Ramos (cell line): ENCODE measurements around the gene PP2D1.
"Not testable (repeated sequence)": the region's sequence is repeated elsewhere in the genome, so short reads cannot be mapped to it uniquely, and the experiment has no call there.

ENCODE experiments used
- in situ Hi-C: fragments of 300-500 bp; cut with MboI; formaldehyde crosslinking; loops from one replicate; pipeline ENCODE4 v1.14.3; 2022; ENCODE audit warnings: low sequenced_read_pairs; ENCODE audit not compliant: unreplicated experiment

The PP2D1 gene

DNA sequence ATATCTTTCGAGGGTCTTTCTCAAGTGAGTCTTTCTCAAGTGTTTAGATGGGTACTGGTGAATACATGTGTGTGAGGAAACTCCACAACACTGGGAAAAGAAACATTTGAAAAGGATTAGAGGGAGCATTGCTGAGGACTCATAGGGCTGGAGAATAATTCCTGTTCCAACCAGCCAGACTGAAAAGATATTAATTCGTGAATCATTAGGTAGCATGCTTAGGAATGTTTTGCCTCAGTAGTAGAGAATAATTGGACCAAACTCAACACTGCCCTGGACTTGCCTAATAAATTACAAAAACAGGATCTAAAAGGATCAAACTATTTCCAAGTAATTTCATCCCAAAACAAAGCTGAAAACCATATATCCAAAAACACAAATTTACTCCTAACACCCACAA, 17.3 kb downstream of the PP2D1 start:
- in situ Hi-C loops = no loop called here

DNA sequence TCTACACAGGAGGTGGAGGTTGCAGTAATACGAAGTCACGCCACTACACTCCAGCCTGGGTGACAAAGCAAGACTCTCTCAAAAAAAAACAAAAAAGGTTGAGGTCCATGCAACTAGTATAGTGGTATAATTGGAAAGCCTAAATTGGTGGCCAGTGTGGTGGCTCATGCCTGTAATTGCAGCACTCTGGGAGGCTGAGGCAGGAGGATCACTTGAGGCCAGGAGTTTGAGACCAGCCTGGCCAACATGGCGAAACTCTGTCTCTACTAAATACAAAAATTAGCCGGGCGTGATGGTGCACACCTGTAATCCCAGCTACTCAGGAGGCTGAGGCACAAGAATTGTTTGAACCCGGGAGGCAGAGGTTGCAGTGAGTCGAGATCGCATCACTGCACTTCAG, 23.2 kb downstream of the PP2D1 start:
- in situ Hi-C loops = not testable (repeated sequence)

DNA sequence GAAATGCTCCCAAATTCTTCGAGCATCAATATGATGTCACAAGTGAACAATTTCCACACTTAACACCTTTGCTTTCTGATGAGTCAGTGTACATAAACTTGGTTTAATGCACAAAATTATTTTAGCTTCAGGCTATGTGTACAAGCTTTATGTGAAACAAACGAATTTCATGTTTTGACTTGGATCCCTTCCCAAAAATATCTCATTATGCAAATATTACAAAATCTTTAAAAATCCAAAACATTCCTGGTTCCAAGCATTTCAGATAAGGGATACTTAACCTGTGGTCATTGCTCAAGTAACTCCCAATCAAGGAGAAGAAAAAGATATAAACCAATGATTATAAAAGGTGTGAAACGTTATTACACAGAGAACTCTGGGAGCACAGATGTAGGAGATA, 40.0 kb downstream of the PP2D1 start:
- in situ Hi-C loops = no loop called here

DNA sequence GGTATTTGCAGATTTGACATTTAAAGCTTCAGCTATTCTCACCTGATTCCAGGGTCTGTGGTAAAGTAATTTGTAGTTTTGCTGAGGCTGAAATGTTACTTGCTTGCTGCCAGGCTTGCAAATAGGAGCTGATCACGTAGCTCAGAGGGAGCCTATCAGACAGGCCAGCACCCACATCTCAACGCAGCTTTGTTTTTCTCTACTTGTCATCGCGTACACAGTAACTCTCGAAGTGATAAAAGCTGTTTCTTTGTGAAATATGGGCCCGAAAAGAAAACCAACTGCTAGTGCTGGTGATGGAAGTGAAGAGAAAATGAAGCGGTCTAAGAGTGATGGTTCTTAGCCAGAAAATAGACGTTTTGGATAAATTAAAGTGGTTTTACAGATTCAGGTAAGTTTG, 41.7 kb downstream of the PP2D1 start:
- in situ Hi-C loops = no loop called here

DNA sequence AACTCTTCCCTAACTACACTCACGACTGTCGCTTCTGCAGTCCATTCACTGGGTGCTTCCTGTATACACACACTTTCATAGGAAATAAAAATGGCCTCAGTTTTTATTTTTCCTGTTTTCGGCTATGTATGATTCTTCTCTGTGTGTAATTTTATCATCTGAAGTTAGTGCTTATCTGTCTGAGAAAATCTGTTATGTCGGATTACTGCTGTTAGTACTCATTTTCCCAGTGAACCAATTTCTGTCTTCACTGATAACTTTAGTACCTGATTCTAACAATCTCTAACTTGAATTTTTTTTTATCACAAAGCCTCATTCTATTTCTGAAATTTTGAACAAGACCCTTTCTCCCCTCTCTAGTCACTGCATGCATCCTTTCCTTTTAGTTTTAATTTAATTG, 44.3 kb downstream of the PP2D1 start:
- in situ Hi-C loops = no loop called here

DNA sequence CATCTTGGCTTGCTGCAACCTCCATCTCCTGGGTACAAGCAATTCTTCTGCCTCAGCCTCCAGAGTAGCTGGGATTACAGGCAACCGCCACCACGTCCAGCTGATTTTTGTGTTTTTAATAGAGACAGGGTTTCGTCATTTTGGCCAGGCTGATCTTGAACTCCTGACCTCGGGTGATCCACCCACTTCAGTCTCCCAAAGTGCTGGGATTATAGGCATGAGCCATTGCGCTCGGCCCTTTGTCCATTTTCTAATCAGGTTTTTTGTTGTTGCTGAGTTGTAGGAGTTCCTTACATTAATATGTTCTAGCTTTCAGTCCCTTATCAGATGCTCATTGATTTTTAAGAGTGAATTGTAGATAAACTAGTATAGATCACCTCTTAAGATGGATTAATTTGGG, 44.9 kb downstream of the PP2D1 start:
- in situ Hi-C loops = no loop called here

DNA sequence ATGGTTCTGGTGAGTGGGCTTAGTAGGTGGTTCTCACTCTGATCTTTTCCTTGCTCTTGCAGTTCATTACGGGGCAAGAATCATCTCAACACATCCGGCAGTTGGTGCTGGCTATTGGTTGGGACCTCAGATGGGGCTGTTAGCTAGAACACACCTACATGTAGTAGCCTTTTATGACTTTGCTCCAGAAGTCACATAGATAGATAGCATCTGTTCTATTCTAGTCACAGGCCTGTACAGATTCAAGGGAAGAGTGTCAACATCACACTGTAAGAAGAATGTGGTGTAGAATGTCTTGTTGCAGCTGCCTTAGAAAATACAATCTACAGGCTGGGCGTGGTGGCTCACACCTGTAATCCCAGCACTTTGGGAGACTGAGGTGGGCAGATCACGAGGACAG, 50.1 kb downstream of the PP2D1 start:
- in situ Hi-C loops = no loop called here

DNA sequence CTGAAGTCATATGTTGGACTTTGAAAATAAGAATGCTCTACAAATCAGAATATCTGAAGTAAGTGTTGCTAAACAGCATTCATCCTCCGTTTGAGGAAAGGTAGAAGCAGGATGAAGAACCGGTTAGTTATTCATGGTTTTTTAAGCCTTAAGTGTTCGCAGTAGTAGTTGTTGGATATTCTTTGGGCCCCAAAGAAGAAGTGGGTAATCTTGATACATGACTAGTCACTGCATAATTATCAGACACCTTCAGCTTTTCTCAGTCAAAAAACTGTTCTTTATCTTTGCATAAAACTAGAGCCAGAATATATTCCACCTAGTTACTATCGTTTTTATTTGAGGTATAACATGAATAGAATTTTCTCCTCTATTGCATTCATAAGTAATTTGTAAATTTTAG, 51.4 kb downstream of the PP2D1 start:
- in situ Hi-C loops = no loop called here

DNA sequence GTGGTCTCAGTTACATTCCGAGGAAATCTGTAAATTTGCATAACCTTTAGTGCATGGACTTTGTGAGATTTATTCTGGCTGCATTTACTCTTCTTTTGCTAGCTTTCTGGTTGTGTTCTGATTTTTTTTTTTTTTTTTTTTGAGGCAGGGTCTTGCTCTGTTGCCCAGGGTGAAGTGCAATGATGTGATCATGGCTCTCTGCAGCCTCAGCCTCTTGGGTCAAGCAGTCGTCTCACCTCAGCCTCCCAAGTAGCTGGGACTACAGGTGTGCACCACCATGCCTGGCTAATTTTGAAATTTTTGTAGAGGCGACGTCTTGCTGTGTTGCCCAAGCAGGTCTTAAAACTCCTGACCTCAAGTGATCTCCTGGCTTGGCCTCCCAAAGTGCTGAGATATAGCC, 52.6 kb downstream of the PP2D1 start:
- in situ Hi-C loops = no loop called here

DNA sequence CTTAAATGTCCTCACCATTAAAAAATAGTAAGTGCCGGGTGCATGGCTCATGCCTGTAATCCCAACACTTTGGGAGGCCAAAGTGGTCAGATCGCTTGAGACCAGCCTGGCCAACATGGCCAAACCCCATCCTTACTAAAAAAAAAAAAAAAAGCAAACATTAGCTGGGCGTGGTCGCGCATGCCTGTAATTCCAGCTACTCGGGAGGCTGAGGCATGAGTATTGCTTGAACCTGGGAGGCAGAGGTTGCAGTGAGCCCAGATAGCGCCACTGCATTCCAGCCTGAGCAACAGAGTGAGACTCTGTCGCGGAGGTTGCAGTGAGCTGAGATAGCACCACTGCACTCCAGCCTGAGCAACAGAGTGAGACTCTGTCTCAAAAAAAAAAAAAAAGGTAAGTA, 54.7 kb downstream of the PP2D1 start:
- in situ Hi-C loops = not testable (repeated sequence)

DNA sequence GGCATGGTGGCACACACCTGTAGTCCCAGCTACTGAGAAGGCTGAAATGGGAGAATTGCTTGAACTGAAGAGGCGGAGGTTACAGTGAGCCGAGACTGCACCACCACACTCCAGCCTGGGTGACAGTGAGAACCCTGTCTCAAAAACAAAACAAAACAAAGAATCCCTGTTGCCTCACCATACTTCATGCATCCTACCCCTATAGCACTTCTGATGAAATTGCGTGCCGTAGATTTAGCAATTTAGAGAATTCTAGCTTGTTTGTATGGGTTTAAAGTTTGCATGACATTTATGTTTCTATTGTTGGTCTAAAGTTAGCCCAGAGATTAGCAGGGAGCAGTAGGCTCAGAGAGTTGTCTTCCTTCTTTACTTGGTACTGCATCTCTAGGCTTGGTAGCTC, 57.4 kb downstream of the PP2D1 start:
- in situ Hi-C loops = no loop called here

DNA sequence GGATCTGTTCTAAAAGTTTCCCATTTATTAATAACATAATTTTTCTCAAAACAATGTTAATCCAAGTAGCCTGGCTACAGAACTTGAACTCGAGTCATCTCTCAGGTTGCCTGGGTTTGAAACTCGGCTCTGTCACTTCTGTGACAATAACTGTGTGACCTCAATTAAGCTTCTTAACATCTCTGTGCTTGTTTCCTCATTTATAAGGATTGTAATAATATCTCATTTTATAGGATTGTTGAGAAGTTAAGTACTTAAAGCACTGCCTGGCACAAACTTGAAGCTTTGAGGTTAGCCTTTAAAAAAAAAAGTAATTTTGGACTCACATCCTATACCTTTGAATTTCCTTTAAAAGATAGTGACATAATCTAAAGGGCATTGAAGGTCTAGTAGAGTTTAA, 61.7 kb downstream of the PP2D1 start:
- in situ Hi-C loops = no loop called here

DNA sequence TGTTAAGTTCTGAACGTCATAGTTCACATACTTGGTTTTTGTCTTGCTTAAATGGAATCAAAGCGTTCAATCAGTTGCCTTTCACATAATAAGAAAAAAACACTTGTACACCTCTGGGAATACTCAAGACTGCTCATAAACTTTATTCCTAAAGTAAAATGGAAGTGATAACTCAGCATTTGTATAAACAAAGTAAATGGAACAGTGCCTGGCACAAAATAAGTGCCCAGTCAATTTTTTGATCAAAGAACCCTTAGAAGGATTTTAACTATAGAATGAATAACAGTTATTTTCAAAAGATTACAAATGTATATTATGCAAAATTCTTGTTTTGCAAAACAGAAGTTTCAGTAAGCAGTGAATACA, 63.9 kb downstream of the PP2D1 start:
- in situ Hi-C loops = no loop called here

DNA sequence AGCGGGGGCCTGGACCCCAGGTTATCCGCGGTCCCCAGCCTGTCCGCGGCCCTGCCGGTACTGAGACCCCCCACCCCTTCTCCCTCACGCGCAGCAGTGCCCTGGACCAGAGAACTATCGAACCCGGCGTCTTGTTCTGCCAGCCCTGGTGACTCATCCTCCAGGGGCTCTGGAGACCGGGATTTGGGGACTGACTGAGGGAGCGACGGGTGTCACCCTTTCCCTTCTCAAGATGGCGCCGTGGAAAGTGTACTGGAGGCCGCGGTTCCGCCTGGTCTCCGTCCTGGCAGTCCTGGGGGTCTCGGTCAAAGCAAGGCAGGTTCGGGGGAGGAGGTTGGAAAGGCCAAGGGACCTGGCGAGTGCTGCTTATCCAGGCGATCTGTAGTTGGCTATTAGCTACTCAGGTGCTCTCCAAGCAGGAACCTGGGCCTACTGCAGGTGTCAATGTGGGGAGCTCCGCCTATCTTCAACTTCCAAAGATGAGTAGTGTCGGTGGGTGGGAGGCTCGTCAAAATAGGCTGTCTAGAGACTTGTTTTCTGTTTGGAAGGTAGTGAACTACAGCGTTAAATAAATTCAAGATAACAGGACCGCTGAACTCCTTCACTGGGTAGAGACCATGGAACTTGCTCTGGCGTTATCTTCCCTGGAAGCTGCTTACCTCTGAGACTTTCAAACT, 64.4 kb downstream of the PP2D1 start:
- in situ Hi-C loops = no loop called here

DNA sequence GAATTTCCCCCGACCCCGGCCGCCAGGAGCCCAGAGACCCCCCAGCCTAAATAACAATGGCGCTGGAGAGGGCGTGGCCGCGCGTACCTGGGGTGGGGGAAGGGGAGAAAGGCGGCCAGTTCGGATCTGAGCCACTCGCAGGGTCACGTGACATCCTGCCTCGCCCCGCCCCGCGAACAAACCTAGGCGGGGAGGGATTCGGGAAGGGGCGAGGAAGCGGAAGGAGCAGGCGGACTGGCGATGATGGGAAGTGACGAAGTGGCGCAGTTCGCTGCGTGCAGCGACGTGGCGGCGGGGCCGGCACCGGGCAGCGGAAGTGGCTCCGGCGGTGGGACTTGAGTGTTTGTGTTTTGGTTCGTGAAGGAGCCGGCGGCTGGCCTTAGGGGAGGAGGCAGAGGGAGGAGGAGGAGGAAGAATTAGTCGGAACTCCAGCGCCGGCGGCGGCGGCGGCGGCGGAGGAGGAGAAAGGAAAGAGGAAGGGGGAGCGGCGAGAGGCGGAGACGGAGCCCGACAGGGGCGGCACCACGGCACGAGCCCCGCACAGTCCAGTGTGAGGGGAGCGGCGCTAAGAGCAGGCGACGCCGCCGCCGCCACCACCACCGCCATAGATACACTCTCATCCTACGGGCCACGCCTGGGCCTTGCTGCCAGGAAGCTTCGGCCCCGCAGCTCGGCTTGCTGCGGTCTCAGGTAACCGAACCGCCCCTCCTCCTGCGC, 65.1 kb downstream of the PP2D1 start, which contains the start of gene RAB5A:
Gene RAB5A (plus strand): TSS at position 266 of the 717 bp plus-strand sequence. CDS start 3,802 bp downstream, outside the sequence.
- in situ Hi-C loops = no loop called here

DNA sequence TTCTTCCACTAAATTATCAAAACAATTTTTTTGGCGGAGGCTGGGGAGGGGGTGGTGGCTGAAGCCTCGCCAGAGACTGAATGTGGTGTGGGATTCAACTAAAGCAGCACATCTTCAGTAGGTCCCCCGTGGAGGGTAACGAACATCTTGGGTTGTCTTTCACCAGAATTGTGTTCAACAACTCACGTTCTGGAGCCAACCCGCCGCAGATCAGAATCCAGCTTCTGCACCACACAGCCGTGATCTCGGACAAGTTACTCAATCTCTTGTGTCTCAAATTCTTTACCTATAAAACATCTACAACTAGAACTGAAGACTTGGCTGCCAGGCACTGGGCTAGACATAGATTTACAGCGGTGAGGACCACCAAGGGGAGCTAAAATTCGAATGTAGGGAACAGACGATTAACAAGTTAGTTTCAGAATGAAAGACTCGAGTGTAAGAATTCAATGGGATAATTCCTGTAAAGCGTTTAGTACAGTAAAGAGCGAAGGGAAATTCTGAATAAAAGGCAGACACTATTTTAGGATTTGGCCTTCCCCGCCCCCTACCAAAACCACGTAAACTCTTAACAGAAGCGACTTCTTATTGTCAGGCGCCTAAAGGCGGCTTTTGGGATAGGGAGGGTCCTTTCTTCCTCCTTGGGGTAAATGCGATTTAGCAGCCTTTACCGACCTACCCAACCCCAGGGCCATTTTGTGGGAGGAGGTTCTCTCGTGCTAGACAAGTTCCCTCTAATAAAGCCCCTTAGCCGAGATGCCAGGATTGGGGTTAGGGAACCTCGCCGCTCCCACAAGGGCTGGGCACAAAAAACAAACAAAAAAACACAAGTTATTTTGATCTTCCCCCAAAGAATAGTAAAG, 65.9 kb downstream of the PP2D1 start:
- in situ Hi-C loops = no loop called here

DNA sequence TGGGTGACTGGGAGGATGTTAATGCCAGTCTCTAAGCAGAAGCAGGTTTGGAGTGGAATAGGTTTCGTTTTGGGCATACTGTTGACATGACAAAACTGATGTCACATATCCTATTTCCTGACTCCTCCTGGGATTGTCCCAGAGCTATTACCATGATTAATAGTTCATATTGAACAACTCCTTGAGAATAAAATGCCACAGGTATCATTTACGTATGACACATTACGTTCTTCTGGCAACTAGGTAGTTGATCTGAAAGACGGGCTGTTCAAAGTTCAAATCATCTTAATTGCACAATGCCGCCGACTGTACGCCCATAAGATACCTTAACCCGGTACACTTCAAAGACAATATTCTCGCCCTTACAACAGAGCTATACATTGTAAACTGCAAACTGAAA, 66.5 kb downstream of the PP2D1 start:
- in situ Hi-C loops = no loop called here

DNA sequence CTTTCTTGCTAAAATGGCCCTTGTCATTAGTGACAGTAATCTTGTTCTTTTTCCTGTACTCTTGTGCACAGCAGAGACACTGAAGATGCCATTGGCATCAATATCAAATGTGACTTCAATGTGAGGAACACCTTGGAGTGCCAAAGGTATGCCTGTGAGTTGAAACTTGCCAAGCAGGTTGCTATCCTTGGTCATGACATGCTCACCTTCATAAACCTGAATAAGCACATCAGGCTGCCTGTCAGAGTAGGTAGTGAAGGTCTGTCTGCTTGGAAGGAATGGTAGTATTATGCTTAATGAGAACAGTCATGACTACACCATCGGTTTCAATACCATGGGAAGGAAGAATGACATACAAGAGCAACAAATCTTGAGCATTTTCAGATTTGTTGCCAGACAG, 71.4 kb downstream of the PP2D1 start:
- in situ Hi-C loops = no loop called here

DNA sequence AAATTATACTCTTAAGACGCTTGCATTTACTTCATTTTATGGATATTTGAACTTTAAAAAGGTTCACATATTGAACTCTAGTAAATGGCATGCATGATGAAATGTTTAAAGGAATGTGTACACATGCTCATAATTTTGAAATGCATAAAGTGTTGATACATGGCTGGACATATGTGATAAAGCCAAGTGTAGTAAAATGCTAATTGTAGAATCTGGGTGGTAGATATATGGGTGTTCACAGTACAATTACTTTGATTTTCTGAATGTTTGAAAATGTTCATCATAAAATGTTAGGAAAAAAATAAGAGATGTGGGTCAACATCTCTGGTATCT, 73.8 kb downstream of the PP2D1 start:
- in situ Hi-C loops = no loop called here

DNA sequence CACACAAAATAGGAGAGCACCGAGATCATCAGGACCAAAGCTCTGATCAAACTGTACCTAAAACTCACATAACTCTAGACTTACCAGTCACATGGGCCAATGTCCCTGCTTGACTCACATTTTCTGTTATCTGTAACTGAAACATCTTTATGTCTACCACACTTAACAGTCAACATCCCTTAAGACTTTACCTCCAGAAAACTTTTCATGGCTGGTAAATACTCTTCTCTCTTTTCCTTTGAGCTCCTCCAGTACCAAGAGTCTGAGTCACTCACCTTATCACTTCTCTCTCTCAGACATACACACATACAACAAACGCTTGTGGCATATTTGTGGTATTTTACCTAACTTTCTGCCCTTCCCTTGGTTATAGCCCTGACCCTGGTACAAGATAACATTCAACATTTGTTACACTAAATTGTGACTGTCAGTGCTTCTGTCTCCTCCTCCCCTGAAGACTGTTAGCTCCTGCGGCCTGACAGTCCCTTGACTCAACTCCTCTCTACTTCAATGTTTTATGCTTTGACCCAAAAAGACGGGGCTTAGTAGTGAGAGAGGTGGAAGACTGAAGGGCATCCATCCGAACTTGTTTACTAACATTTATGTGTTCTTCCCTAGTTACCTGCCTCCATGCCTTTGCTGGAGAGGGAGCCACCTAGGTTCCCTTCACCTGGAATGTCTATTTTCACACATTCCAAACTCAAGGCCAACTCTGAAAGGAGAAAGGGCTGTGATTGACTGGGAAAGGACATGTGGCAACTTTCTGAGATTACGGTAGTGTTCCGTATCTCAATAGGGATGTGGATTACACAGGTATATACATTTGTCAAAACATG, 74.4 kb downstream of the PP2D1 start:
- in situ Hi-C loops = no loop called here
